IPS-NIHi7 (cell line): ENCODE data around the gene CCDC85A.

Experiments used
- DNase-seq: peaks from one replicate; pipeline ENCODE4 v3.0.0; 2012; ENCODE audit warnings: mixed read lengths; ENCODE audit errors: extremely low spot score

Gene CCDC85A

GRCh38 chr2:56297671-56298070 is 113.9 kb downstream of the CCDC85A start:
- no peak for DNase-seq

DNA sequence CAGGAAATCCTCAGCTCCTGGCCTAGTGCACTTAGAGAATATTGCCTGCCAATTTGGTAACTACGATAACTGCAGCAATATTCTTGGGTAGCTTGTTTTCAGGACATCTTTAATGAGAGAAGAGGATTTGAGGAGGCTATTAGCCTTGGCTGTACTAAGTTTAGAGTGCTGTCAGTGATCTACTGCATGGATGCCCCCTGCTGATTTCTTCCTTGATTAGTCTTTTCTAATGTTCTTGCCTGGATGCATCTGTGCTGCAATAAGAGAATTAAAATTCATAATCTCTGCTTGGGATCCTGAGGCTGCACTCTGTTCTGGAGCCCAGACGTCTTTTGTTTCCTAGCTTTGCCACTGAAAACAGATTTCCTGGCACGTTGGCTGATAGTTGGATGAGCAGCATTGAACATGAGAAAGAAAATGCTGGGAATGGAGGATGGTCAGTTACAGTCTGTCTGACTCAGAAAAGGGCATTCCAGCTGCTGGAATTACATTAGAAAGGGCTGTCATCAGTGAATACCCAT is 115.4 kb downstream of the CCDC85A start:
- DNase-seq, result no peak

DNA sequence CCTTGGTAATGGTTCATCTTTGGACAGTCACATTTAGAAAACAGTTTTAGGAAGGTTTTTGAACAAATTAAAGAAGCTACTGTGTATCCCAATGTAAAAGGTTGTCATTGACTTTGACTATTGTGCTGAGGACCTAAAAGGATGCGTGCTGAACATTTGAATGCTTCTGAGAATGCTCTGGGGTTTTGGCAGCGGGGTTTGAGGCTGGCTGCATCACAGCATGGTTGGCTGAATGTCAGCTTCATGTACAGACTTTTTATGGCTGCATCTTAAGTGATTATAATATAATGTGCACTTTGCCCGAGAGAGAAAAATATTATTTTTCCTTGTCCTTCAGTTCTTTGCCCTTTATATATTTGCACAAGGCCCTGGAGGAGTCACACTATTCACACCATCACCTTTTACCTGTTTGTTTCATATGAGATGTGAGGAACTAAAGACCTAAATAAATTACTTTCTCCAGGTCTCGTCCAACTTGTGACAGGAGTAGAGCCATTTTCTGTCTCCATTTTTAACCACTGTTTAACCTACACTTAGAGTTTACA is 125.9 kb downstream of the CCDC85A start:
- DNase-seq, result no peak

DNA sequence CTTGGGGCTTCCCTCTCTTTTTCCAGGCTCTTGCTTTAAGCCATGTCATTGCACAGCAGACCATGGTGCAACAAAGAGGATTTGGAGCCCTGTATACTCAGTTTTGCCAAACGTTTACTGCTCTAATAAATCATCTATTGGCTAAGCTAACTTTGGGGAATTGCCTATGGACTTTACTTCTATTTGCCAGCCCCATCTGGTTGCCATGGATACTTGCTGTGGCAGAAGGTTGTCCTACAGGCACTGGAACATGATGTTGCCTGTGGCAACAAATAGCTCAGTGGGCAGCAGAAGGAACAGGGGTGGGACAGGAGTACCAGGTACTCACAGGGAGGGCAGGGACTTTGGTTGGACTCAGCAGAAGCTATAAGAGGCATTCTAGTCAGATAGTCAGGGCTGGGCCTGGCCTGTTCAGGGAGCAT is 129.7 kb downstream of the CCDC85A start:
- no peak for DNase-seq

DNA sequence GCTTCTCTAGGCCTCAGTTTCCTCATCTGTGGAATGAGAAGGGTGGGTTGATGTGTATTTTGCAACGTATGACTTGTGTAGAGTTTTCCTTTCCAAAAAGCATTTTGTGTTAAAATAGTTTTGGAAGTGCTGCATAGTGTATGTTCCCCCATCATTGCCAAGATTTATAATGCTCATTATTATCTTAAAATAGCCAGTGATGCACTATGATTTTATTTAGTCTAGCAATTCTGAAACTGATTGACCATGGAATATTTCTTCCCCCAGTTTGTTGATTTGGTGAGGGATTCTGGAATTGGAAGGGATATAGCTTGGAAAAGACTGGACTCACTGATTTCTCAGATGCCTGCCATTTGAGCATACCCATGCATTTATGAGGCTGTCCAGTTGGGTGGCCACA is 130.6 kb downstream of the CCDC85A start:
- DNase-seq, result no peak

DNA sequence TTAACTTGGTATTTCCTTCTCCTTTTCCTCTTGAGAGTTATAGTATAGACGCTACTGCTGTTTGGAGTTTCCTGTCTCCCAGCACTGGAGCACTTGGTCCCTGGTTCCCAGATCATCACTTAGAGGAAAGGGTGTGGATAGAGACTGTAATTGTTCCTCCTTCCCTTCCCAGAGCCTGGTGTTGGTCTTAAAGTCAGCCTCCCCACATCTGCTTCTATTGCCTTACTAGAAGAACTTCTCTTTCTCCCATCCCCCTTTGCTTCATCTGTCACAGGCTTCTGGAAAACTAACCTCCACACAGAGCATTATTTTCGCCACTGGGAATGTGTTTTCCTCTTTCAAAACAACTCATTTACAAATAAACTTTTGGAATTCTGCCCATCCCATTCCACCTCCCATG is 131.0 kb downstream of the CCDC85A start:
- no peak for DNase-seq

DNA sequence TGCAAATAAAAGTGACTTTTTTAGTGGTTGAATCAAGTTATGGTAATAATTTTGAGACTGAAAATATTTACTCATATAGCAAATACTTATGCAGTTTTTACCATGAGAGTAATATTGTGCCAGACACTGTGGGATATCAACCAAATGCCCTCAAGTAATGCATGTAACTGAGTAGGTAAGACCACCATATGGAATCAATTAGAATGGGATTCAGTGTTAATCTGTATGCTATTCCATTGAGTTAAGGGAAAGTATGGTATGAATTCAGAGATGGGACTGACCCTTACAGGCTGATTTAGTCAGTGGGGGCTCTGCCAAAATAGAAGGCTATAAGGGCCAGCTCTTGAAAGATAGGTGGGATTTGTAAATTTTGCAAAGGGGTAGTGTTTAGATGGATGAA is 131.6 kb downstream of the CCDC85A start:
- no peak for DNase-seq

DNA sequence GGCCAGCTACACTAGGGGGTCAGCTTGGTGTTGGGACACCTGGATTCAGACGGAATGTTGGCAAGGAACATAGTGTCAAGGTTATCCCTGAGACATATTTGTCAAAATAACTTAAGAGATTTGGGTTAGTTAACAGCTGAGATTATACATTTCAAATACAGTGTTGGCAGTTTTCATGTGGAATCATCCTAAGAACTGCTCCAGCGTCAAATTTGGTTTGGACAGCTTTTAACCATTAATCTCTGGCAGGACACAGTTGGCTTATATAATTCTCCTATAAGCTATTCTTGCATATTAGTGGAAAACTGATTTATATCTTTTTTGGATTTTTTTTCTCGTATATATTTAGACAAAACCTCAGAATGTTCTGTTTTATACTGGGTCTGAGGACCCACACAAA is 132.2 kb downstream of the CCDC85A start:
- DNase-seq, result no peak

- DNase-seq, result no peak
Observed at GRCh38 chr2:56318147-56318546, 134.4 kb downstream of the CCDC85A start.

DNA sequence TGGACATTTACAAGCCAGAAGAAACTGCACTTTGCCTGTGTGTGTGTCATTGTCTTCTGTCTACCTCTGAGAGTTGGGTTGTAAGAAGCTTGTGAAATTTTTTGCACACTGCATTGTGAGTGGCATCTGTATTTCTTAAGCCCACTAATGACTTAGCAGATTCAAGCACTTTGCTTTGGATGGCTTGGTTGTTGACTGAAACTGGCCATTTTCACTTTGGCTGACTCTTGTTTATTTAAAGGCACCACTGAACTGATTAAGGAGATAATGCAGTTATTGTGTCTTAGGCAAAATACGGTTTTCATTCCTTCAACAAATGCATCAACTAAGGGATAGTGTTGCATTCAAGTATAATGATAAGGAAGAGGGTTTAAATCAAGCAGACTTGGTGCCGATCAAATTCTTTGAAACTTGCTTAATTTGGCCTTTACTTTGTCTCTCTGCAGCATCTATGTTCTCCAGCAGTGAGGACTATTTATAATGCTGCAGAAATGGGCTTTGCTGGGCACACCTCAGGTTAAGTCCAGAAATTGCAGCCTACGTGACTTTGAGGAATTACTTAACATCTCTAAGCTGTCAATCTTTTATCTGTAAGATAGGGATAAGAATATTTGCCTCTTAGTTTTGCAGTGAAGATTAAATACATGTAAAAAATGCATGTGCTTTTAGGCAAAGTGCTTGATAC is 142.0 kb downstream of the CCDC85A start:
- no peak for DNase-seq

DNA sequence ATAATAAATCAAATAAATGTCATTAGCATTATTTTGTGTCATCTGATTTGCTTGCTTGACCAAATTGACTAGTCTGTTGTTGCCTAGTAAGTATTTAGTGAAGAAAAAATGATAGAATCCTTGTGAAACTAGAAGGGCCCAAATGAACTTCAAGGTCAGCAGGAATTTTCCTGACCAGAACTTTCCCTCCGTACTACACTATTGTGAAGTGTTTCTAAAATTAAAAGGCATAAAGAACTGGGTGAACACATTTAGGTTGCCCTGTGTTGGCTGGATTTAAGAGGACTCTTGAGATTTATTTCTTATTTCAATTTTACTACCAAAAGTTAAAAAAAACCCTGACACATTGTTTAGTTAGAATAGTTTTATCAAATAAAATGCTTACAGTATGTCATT is 142.6 kb downstream of the CCDC85A start:
- DNase-seq, result no peak

DNA sequence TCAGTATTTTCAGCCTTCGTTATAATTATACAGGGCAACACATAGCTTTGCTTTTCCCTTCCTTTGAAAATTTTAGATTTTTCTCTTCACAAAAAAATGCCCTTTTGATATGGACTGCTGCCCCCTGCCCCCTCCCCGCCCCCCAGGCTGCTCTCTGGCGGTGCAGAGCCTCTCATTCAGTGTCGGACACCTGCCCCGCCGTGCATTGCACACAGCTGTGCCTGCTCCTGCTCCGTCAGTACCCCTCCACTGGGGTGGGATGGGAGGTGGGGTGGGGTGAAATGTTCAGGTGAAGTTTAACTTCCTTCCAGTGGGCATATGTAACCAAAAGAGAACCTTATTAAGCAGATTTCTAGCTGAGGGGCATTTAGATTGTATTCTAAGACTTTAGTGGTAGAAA is 148.0 kb downstream of the CCDC85A start:
- DNase-seq, result no peak

- peak; percentile 34 for DNase-seq
Observed at GRCh38 chr2:56333812-56334485, 150.2 kb downstream of the CCDC85A start.

- DNase-seq, result peak; percentile 15
Observed at GRCh38 chr2:56334622-56335021, 150.8 kb downstream of the CCDC85A start.

- no peak for DNase-seq
Observed at GRCh38 chr2:56335101-56335500, 151.3 kb downstream of the CCDC85A start.

DNA sequence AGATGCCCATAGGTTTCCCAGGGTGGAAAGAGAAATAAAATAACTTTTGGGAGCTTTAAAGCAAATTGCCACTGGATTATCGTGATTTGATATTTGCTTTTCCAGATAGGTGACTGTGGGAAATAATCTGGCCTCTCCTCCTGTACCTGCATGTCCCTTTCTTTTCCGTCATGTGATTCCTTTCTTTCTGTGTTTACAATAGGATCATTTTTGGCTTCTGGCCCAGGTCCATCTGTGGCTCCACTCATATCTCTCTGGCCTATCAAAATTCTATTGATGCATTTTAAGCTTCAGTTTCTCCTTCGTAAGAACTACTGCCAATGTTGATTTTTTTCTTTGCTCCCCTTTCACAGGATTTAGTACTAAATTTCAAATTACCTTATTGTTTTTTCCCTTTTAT is 153.6 kb downstream of the CCDC85A start:
- no peak for DNase-seq

DNA sequence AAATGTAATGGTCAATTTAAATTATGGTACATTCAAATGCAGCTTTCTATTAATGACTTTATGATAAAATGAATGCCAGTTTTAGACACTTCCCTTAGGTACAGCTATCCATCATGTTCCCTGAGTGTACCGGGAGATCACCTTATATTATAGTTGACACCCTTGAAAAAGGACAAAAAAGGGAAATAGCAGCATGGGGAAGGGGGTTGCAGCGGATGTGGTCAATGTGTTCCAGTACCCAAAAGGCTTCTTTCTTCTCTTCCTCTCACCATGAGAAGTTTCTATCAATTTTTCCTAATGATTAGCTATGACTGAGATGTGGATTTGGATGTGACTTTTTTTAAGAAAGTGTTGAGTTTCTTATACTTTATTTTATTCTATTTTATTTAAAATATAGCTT is 154.4 kb downstream of the CCDC85A start:
- no peak for DNase-seq

GRCh38 chr2:56344771-56345170 is 161.0 kb downstream of the CCDC85A start:
- no peak for DNase-seq

DNA sequence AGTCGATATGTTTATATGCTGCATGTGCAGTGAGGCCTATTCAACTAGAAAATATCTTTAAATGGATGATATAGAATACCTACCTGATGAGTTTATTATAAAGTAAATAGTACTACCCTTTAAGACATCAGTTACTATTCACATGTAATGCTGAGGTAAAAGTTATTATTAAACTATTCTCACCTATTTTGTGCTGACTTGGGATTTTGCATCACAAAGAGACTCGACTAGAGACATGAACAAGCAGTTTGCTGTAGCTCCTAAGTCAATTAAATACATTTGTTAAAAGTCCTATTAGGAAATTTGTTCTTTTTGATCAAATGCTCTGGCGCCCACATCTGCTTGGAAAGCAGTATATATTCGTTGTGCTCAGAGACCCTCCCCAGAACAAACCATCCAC is 164.1 kb downstream of the CCDC85A start:
- no peak for DNase-seq

DNA sequence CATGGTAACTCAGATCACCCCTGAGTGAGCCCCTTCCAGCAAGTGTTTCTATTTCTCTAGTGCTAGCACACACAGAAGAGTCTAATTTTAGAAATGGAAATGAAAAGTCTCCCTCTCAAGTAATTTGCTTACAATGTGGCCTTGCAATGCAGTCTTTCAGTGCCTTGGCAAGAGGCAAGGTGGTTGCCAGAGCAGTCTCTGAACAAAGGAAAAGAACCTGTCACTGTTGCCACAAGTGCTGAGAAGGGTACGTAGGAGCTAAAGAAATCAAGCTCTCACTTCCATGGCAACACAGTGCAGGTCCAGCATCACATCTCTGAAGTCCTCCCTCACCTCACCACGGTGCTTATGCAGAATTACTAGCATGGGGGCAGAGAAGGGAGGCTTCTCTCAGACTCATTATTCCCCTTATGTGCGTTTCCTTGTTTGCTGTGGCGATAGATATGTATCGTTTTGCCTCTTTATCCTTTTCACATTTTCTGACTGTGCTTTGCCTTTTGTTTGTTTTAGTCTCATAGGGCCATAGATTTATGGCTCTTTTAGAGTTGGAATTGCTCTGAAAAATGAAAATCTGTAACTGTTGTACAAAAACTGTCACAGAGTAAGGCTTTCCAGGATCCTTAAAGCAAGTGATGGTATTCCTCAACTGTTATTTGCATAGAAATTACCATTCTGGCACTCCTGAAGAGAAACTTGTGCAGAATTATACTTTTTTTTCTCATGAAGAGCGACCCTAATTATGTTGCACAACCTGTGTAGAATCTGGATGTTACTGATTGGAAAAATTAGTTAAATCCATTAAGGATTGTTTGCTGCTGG is 164.8 kb downstream of the CCDC85A start:
- no peak for DNase-seq

DNA sequence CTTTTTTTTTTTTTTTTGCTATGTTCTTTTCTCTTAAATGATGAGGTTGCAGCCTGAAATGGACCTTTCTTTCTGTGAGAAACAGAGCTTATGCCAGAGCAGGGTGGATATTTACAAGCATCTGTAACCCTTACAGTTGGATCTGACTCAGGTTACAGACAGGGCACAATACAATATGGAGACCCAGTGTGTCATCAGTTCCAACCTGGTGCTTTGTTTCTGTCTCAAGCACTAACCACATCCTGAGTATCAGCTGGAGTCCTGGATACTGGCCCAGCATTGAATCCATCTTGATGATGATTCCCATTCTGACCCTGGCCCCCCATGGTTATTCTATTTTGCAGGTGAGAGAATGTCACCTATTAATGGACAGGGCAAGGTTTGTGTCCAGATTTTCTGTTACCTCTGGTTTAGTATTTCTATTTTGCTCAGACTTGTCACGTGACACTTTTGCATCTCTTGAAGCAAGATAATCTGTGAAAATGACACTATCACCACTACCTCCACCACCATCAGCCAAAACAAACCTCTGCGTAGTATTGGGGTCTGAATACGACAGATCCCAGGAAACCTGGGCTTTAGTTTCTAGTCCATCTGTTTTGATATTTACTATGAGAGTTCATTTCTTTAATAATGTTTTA is 174.0 kb downstream of the CCDC85A start:
- no peak for DNase-seq

- no peak for DNase-seq
Observed at GRCh38 chr2:56361844-56362243, 178.1 kb downstream of the CCDC85A start.
